Measurements from ENCODE around the gene SORL1.

- no peak for TF ChIP-seq CTCF (IDR thresholded peaks at IDR 0.05; ENCODE audit: low read depth, low read length)
- TF ChIP-seq POLR2A (IDR thresholded peaks at IDR 0.05; ENCODE audit: extremely low read depth, insufficient read length) = no peak
These were observed 72.1 kb downstream of the SORL1 start for GRCh38 chr11:121524233-121524631.
